GM21526 (cell line): ENCODE data around the gene EEF1A2.
"Not testable (repeated sequence)": the region's sequence is repeated elsewhere in the genome, so short reads cannot be mapped to it uniquely, and the experiment has no call there.

ENCODE experiments used
- ATAC-seq: cut with Tn5 transposase; IDR thresholded peaks from one replicate; pipeline ENCODE4 v1.9.1; 2021; ENCODE audit warnings: moderate library complexity; ENCODE audit not compliant: unreplicated experiment, low FRiP score

The EEF1A2 gene

DNA sequence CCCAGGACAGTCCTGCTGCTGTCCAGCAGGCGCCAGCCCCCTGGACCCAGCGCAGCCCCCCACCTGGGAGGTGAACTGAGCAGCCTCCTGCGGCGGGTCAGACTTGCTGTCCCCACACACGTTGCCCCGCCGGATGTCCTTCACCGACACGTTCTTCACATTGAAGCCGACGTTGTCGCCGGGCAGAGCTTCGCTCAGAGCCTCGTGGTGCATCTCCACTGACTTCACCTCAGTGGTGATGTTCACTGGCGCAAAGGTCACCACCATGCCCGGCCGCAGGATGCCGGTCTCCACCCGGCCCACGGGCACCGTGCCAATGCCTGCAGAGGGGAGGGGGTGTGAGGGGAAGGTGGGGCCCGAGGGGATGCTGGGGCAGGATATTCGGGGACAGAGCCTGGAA is 8.5 kb downstream of the EEF1A2 start:
- no peak for ATAC-seq

DNA sequence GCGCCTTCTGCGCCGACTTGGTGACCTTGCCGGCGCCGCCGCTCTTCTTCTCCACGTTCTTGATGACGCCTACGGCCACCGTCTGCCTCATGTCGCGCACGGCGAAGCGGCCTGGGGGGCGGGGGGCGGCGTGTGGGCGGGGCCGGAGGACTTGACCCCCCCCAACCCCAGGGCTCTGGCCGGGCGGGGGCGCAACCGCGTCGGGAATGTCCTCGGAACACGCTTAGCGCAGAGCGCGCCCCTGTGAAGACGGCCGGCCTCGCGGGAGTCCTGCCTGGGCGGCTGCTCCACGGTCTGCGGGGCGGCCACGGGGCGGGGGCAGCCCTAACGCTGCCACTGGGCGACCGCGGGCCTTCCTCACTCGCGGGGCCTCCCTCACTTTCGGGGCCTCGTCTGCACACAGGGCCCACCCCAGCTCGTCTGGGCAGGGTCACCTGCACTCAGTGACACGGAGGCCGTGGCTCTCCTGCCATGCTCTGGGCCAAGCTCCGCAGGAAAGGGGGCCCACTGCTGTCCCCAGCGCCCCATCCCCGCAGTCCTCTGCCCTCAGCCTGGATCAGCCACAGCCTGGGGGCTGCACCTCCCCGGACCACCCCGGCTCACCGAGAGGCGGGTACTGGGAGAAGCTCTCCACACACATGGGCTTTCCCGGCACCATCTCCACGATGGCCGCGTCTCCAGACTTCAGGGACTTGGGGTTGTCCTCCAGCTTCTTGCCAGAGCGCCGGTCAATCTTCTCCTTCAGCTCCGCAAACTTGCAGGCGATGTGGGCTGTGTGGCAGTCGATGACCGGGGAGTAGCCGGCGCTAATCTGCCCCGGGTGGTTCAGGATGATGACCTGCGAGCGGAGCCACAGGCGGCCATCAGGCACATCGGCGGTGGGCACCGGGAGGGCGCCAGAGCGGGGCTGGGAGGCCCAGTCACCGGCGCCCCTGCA is 10.3 kb downstream of the EEF1A2 start:
- ATAC-seq: no peak

DNA sequence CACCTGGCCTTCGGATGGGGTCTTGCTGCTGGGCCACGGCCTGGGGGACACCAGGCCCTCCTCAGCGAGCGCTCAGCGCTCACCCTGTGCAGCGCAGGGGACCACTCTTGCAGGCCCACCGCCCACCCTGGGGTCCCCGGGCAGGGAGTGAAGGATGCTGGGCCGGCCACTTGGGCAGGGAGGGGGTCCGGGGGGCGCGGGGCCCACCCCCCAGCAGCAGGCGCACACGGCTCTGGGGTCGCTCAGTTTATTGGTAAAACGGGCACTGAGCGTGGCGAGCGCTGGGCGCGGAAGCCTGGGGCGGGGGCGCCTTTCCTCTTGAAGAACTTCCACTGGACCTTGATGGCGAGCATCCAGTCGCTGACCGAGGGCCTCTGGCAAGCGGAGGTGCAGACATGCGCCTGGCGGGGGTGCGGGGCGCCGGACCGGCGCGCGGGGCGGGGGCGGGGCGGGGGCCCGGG is 11.1 kb downstream of the EEF1A2 start:
- ATAC-seq: no peak

DNA sequence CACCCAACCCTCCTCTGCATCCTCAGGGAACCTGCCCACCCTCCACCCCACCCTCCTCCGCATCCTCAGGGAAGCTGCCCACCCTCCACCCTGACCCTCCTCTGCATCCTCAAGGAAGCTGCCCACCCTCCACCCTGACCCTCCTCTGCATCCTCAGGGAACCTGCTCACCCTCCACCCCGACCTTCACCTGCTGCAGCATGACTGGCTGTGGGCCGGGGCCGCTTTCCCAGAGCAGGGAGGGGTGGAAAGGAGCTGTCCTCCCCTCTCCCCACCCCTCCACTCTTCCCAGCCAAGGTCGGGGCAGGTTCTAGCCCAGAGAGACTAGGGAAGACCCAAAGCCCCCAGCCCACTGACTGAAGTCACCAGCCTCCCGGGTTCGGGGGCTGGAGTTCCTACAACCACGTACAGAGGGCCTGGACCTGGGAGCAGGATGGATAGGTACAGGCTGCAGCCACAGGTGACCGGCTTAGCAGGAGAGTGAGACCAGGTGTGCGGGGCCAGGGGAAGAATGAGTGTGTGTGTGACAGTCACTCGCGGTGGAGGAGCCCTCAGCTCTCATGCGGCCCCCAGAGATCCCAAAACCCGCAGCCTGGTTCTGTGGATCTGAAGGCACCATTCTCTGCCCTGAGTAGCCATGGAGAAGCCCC is 11.6 kb downstream of the EEF1A2 start:
- ATAC-seq: no peak

DNA sequence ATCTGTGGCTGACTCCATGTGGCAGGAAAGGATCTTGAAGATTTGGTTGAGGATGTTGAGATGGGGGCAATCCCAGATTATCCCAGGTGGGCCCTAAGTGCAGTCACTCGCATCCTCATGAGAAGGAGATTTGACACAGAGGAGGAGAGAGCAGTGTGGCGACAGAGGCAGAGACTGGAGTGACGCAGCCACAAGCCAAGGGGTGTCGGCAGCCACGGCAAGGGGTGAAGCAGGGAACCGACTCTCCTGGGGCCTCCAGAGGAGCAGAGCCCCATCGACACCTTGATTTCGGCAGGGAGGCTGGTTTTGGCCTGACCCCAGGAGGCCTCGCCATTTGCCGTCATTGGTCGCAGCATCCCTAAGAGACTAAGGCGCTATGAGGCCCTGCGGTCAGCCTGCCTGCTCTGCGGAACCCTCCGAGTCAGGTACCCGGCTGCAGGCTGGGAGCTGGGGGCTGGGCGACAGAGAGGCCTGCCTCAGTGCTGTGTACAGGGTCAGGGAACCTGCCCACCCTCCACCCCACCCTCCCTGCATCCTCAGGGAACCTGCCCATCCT is 12.5 kb downstream of the EEF1A2 start:
- no peak for ATAC-seq

DNA sequence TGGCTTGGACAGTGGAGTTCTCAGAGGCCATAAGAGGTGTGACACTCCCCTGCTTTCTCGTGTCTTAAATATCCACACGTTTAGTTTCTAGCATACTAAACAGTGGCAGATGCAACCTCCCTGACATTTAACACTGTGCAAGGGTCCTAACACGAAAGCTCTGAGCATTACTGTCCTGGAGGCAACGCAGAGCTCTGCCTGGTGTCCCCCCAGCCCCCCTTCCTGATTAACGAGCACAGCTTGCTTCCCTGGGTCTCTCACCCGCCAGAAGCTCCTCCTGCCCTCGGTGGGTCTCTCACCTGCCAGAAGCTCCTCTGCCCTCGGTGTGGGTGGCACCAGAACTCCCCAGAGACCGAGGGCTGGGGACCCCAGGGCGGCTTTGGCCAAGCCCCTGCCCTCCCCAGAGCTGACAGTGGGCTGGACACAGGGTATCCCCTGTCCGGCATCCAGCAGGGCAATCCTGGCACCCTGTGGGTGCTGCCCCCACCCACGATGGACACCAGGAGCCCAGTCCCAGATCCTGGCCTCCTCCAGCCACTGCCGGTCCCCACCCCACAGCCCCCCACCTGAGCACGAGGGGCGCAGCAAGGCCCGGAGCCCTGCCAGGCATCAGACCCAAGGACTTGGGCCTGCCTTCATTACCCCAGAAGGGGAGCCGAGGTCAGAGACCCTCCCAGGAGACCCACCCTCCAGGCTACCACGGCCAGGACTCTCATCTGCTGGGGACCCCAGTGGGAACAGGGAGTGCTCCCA is 14.1 kb downstream of the EEF1A2 start:
- no peak for ATAC-seq

DNA sequence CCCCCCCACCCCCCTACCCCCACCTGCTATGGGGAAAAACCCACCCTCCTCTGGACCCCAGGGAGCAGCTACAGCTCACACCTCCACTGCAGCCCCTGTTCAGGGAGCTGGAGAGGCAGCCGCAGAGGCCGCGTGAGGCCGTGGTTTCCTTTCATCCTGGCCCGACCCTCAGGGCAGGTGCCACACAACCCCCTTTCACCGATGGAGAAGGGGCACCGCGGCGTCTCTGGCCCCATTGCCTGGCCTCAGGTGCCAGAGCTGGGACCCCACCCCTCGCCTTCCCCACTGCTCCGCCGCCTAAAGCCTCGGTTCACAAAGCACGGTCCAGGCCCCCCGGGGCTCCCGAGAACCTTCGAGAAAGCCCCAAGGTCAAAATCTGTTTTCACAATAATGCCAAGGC is 14.6 kb downstream of the EEF1A2 start:
- no peak for ATAC-seq

DNA sequence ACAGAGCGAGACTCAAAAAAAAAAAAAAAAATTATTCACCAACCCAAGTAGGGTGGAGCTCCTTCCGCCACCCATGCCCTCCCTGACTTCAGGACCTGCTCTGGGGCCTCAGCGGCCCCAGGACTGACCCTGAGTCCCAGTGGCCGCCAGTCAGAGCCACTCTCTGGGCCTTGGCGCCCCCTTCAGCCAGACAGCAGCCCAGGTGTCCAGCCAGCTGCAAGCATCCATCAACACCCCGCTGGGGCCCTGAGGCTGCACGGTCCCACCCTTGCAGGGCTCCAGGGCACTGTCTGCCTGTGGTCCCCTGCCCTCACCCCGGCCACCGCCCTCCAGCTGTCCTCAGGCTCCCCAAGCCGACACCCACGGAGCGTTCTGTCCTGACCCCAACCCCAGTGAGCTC is 15.0 kb downstream of the EEF1A2 start:
- ATAC-seq: no peak

DNA sequence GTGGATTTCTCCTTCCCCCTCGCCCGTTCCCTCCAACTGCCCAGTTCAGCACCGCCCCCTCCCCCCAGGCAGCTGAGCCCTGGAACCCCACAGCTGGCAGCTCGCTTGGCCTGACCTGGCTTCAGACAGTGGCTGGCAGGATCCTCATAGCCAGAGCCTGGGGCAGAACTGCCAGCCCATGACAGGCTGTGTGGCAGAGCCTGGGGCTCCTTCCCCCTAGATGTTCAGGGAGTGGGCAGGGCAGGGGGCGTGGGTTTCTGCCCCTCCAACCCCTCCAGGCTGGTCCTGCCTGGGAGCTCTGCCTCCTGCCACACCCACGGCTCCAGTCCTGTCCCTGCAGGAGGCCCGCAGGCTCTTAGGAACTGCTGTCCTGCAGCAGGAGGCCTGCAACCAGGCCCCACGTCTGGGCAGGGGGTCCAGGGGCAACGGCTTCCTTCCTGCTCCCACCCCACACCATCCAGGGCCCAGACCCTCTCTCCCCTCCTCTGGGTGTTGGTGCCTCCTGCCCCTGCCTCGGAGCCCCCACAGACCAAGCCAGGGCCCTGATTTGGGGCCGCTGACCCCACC is 16.8 kb downstream of the EEF1A2 start:
- no peak for ATAC-seq

DNA sequence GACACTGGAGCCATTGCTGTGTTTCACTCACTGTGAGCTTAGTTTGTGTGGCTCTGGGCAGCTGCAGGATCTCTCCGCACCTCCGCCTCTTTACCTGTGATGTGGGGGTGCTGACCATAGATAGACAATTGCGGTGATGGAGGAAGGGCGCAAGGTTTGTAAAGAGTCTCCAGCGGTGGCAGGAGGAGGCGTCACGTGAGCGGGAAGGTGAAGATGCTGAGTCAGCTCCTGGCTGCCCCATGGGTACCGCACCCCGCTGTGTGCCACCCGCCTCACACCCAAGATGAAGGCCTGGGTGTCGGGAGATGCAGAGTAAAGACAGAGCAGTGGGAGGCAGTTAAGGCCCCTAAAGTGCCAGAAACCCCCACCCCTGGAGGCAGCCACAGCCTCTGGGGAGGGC is 17.4 kb downstream of the EEF1A2 start:
- ATAC-seq: no peak

DNA sequence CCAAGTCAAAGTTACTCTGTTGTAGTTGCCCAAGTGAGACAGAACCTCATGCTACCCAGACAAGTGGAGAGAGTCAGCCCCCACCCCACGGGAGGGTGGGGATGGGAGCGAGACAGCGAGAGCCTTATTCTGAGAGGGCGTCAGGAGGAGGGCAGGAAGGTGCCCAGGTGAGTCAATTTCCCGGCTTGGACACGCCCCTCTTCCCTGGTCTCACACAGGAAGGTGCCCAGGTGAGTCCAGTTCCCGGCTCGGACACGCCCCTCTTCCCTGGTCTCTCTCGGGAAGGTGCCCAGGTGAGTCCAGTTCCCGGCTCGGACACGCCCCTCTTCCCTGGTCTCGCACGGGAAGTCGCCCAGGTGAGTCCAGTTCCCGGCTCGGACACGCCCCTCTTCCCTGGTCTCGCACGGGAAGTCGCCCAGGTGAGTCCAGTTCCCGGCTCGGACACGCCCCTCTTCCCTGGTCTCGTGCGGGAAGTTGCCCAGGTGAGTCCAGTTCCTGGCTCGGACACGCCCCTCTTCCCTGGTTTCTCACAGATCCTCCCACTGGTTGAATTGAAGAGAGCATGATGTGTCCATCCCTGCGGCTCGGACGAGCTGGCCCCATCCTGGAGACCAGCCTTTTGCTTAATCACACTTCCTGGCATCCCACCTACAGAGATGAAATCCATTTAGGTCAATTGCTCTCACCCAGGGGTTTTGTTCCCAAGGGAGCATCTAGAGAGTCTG is 19.0 kb downstream of the EEF1A2 start:
- ATAC-seq: not testable (repeated sequence)

DNA sequence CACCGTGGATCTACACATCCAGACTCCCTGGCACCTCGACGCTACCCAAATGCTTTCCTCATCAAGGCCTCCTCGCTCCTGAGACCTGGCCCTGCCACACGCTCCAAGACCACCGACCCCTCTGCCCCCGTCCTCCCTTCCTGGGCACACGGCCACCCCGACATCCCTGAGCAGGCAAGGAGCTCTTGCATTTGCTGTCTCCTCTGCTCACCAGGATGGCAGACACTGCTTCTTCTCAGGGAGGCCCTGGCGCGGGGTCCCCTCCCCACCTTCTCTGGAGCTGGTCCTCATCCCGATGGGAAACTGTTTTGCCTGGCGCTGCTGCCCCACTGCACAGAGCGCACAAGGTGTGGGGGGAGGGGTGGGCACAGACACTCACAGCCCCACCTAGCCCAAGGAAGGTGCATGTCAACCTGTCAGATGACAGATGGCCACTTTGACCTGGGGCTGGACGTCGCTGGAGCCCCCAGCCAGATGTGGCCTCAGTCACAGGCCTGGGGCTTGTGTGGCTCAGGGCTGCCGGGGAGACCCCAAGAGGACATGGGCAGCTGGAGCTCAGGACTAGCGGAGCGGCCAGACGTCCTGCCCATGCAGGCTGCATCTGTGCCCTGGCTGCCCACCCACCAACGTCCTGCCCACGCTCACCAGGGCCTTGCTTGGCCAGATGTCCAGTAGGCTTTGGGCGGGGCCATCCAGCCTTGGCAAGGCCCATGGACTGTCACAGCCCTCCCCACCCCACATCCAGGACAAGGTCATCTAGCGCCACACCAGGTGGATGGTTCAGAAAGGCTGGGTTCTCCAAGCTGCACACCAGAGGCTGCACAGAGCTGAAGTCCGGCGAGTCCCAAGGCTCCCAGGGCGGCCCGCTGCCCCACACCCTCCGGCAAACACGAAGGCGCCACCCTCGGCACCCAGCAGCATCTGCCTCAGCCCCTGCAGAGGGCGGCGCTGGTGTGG is 20.3 kb downstream of the EEF1A2 start:
- no peak for ATAC-seq

DNA sequence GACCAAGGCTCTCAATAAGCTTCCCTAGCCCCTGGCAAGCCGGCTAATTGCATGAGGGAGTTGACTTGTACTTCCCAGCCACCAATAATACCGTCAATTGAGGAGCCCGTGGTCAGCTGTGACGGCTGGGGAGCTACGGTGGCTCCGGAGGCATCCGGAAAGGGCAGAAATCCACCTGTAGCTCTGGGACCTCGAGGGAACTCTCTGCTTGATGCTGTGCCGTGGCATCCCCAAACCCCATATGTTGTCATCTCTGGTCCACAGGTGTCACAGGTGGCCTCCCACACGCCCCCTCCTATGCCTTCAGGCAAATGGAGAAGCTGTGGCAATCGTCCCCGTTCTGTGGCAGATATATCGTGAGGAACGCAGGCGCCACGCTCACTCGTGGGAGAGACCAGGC is 20.9 kb downstream of the EEF1A2 start:
- ATAC-seq: no peak

DNA sequence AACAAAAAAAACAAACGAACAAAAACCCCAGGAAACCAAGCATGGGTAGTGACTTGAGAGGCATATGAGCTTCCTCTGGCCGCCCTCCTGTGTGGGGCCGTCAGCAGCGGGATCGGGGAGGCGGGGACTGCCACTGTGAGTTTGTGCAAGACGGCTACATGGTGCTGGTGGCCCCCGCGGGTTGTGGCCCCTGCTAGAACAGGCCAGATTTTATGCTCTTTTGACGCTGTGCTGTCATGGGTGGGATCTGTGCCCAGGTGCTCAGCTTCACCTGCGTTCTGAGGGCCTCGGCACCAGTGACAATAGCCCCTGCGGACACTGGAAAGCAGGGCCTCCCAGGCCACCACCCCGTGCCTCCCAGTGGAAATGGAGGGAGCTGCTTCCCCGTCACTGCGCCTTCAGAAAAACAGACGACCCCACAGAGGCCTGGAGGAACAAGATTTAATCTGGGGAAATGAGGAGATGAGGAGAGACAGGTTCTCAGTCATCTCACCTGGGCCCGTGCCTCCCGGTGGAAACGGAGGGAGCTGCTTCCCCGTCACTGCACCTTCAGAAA is 21.7 kb downstream of the EEF1A2 start:
- no peak for ATAC-seq

DNA sequence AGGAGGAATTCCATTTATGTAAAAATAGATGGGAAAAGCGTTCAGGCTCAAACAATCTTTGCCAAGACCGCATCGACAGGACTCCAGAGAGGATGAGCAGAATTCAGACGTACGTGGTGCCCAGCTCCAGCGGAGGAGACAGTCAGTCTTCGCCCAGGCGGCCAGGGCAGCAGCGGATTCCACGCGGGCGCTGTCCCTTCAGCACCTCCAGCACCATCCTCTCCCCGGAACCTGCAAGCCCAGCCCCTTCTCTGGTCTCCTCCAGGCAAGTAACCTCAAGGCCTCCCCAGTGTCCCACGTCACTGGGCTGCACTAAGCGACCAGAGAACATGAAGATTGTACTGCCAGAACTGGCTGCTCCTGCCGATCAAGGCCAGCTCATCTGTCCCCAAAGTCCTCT is 23.7 kb downstream of the EEF1A2 start:
- ATAC-seq: no peak

DNA sequence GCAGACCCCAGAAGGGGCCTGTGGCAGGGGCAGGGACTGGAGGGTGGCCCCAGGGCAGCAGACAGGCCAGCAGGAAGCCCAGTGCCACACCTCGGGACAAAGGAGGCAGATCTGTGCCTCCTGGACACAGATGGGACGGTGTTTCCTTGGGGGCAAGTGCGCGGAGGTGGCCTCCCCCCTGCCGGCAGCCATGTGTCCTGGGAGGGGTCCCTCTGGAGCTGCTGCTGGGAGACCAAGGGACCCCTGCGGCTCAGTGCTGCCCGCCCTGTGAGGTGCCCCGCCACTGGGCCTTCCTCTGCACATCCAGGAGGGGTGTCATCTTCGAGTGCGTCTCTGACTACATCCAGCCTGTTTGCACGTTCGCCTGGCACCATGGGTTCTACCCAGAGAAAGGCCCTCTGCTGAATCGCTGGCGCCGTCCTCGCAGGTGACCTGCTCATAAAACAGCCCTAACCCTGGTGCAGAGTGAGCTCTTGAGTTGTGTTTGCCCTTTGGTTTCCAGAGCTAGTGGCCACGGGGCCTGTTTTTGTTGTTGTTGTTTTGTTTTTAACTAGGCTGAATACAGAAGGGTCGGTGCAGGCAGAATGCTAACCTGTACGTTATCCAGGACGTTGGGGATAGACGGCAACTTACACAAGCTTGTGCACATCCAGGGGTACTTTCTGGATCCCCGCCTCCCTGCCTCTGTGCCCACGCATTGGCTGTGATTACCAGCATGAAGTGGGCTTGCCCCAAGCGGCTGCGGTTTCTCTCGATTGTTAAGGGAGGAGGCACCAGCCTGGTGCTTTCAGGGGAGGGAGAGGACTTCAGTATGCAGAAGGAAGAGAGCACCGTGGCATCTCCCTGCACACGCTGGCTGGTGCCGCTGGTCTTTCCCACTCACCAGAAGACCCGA is 25.1 kb downstream of the EEF1A2 start:
- no peak for ATAC-seq

DNA sequence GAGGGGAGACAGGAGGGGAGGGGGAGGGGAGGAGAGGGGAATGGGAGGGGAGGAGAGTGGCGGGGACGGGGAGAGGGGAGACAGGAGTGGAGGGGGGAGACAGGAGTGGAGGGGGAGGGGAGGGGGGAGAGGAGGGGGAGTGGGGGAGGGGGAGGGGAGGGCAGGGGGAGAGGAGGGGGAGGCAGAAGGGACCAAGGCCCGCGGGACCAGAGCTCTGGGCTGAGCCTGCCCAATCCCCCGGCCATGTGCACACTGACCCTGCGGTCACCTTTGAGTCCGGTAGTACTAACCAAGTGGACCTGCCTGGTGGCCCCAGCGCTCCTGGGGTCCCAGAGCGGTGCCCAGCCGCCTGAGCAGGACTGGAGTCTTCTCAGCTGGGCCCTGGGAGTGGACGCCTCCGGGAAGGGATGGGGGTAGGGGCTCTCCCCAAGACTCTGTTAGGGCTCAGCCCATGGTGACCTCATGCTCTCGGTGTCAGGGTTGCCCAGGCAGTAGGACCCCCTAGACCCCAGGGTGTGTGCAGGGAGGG is 26.0 kb downstream of the EEF1A2 start:
- no peak for ATAC-seq
